NCI-H2196 (cell line): Measurements from ENCODE around the gene GUK1.

Source experiments
- DNase-seq: peaks from one replicate; lab custom pipeline; 2025; ENCODE audit not compliant: unreplicated experiment; lab: John Stamatoyannopoulos, UW

GUK1 gene

GRCh38 chr1:228125185-228125584 is 14.9 kb upstream of the GUK1 start:
- no peak for DNase-seq

GRCh38 chr1:228131766-228132165 is 8.3 kb upstream of the GUK1 start:
- no peak for DNase-seq

DNA sequence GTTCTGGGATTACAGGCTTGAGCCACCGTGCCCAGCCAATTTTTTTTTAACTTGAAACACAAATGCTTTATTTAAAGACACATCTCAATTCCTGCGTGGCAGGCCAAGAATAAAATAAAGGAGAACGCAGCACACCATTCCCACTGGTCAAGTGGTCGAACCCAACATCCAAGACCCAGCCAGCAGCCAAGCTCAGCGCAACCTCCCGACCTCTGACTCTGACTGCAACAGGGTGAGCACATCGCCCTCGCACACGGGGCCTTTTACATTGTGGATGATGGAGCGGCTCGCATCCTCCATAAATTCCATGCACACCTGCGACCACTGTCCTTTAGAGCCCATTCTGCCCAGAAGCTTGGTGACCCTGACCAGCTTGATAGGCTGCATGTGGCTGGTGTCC is 5.5 kb upstream of the GUK1 start:
- DNase-seq: no peak

- DNase-seq: no peak
Measured at GRCh38 chr1:228136901-228137300, 3.2 kb upstream of the GUK1 start.

GRCh38 chr1:228139406-228139930 is 611 bp upstream of the GUK1 start:
- no peak for DNase-seq

DNA sequence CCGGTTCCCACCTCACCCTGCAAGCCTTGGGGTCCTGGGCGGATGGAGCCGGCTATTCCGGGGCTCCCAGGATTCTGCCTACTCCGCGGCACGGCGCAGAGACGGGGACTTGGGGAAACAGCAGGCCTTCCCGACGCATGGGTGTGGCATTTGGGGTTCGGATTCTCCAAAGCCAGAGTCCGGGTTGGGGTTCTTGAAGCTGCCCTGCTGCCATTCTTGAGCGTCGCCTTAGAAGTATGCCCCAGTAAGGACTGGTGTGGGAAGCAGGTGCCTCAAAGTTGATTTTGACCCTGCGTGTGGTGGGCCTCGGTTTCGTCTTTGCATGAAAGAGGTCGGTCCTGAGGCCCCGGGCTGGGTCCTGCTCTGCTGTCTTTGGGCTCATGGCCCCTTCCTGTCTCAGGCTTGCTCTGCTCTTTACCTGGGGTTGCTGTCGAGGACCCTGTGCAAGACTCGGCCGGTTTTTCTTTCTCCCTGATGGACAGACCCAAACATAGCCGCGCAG is 696 bp downstream of the GUK1 start:
- no peak for DNase-seq

DNA sequence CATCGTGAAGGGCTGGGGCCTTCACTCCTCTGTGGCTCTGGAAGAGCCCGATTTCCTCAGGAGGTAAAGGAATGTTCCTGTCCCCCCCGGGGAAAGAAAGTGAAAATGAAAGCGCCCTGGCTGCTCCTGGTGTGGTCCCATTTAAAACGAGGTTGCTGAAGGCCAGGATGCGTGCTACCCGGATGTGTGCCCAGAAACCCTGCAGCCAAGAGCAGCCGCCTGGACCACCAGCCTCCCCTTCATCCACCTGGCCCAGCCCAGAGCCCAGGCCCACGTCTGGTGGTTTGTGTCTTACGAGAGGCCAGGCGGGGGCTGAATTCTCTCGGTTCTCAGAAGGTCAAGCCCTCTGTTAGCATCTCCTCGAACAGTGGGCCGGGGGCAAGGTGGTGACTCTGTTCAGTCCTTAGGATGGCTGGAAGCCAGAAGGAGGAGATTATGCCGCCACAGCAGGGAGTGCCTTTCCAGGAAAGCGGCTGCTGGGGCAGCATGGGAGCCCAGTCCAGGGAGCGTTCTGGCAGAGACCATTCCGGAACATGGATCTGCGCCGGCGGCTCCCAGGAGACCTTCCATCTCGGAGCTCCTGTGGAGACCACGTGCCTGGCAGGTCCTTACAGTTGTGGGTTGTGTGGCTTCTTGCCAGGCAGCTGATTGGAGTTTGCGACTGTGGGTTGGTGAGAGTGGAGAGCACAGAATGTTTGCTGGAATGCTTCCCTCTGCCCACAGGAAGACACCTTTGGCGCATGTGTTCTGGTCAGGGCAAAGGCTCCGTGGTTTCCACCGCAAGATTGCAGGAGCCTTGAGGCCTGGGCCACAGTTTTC is 1.4 kb downstream of the GUK1 start:
- no peak for DNase-seq

DNA sequence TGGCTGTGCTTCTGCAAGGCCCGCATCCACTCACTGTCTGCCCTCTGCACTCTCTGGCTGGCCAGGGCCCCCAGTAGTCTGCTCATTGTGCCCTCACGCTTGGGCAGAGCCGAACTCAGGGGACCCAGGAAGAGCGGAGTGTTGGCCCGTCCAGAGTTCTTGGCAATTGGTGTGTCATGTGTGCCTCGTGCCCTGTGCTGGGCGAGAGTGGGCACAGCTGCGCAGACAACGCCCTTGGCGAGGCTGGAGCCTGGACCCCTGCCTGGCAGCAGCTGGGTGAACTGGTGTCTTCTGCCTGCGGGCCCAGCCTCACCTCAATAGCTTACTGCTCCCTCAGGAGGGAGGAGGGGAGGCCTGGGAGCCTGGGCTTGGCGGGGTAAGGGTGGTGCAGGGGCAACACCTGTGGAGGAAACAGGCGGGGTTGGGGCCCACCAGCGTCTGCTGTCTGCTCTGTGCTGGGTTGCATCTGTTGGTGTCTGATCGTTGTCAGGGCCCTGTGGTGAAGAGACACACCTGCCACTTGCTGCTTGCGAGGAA is 2.1 kb downstream of the GUK1 start:
- DNase-seq: no peak

- DNase-seq: no peak
Measured at GRCh38 chr1:228142701-228143136, 2.6 kb downstream of the GUK1 start.

DNA sequence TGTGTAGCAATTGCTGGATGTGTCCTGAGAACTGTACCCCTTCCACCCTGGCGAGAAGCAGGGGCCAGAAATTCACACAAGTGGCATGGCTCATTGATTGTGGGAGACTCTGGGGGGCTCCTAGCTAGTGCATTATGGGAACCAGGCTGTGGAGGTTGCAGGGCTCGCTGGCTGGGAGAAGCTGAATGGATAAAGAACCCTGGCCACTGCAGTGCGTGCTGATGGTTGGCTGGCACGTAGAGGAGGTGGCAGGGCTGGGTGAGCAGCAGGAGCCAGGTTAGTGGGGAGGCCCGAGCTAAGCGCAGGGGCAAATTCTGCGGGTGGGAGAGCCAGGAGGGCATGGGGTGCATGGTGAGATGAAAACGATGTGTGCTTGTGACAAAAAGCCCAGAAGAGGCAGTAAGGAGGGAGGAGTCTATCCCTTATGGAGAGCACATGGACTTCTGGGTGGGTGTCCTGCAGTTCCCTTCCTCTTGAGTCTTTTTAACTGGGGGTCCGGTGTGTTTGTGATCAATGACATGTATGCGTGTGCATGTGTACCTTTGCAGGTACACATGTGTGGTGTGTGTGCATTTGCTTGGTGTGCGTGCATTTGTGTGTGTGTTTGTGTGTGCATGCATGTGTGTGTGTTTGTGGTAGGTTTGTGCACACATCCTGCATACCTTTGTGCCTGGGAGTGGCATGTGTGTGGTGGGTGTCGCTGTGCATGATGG is 3.6 kb downstream of the GUK1 start:
- DNase-seq: no peak

DNA sequence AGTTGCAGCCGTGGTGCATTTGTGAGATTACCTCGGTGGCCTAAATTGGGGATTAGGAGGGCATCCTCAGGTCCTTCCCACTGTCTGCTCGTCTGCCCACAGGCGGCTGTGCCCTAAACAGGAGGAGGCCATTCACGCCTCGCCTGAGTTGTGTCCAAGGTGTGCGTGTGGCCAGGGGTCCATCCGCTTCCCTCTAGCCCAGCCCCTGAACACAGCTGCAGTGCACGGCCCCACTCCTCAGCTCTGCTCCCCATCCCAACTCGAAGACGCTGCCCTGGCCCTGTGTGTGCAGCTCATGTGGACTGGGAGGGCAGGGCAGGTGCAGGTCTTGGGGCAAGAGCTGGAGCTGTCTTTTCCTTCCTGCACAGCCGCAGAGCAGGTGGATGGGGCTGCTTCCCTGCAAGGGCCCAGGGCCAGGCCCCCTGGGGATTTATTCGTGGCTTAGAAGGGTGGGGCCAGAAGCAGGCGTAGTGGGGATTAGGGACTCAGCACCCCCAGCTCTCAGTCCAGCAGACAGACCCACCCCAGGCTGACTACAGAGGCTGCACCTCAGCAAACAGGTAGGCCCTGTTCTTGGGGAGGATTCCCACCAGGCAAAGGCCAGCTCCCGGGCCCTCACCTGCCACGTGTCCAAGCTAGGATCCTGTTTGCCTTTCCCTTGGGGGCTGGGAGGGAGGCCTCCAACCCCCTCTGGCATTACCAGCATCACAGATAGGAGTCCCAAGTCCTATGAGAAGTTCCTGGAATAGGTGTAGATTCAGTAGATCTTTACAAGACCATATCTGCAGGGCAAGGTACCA is 4.3 kb downstream of the GUK1 start:
- DNase-seq: no peak

DNA sequence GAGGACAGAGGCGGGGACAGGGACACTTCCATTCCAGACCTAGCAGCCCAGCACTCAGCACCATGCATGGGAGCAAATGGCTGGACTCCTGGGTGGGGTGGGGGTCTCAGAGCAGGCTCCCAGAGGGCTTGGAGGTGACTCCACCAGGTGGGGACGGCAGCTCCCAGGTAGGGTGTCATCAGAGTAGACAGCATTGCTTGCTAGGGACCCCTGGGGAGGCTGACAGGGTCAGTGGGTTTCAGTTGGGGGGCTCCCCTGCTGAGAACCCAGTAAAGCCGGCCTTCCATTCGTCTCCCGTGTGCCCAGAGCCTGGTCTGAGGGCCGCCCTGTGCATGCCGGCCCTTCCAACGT is 4.9 kb downstream of the GUK1 start:
- no peak for DNase-seq

DNA sequence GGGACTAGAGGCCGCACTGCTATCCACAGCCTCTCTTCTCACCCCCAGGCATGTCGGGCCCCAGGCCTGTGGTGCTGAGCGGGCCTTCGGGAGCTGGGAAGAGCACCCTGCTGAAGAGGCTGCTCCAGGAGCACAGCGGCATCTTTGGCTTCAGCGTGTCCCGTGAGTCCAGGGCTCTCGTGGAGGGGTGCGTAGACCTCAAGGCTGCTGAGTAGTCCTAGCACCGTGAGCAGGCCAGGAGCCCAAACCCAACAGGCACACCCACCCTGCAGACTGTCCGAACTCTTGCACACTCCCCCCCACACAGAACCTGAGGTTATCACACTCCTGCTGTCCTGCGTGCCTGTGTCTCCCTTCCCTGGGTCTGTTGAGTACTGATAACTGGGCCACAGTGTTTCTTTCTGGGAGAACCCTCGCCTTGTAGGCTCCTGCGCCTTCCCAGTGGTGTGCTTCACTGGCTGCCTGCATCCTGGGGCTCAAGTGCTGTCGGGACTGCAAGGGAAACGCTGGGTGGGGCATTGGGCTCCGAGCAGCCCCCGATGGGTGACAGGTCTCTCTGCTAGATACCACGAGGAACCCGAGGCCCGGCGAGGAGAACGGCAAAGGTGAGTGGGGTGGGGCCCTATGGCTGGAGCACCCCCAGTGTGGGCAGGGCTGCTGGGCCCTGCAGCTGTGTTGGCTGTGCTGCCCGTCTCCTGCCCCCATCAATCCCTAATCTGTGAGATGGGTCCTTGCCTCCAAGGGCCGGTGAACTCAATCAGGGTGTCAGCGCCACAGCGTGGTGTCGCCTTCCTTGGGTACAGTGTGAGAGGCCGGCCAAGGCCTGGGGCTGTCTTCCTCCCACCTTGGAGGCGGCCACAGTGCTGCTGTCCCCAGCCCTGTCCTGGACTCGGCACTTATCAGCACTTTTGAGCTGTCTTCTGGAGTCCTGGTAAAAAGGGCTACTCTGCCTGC is 5.7 kb downstream of the GUK1 start:
- DNase-seq: no peak

DNA sequence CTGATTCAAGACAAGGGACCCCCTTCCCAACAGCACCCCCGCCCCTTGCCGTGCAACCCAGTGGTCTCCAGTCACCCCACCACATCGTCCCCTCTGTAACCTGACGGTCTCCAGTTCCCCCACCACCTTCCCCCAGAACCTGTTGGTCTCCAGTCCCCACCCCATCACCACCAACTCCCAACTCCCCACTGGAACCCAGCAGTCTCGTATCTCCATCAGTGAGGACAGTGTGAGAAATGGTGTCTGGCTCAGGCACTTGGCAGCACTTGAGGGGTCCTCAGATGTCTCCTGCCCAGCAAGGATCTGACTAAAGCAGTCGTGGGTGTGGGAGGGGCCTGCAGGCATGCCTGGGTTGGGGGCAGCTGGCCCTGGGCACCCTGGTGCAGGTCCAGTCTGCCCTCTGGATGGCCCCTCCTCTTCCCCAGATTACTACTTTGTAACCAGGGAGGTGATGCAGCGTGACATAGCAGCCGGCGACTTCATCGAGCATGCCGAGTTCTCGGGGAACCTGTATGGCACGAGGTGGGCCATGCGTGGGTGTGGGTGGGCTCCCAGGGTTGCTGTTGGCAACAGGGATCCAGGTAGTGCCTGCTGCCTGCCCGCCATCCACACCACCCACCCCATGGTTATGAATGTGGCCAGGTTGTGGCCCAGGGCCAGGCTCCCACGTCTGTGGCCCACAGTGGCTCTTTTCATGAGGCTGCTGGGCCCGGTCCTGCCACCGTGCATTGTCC is 6.5 kb downstream of the GUK1 start:
- DNase-seq: no peak

DNA sequence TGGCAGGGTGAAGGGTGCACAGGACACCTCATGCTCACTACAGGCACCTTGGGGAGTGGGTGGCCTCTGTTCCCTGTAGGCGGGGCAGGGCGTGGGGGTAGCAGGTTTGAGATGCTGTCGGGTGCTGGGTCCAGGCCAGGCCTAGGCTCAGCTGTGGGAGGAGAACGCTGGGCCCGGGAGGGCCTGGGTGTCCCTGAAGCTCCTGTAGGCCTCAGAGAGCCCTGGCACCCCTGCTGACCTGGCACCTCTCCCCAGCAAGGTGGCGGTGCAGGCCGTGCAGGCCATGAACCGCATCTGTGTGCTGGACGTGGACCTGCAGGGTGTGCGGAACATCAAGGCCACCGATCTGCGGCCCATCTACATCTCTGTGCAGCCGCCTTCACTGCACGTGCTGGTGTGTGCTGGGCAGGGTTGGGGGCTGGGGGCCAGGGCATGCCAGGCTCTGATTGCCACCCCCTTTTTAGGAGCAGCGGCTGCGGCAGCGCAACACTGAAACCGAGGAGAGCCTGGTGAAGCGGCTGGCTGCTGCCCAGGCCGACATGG is 7.1 kb downstream of the GUK1 start:
- DNase-seq: no peak

- DNase-seq: no peak
Measured at GRCh38 chr1:228147768-228148167, 7.7 kb downstream of the GUK1 start.

DNA sequence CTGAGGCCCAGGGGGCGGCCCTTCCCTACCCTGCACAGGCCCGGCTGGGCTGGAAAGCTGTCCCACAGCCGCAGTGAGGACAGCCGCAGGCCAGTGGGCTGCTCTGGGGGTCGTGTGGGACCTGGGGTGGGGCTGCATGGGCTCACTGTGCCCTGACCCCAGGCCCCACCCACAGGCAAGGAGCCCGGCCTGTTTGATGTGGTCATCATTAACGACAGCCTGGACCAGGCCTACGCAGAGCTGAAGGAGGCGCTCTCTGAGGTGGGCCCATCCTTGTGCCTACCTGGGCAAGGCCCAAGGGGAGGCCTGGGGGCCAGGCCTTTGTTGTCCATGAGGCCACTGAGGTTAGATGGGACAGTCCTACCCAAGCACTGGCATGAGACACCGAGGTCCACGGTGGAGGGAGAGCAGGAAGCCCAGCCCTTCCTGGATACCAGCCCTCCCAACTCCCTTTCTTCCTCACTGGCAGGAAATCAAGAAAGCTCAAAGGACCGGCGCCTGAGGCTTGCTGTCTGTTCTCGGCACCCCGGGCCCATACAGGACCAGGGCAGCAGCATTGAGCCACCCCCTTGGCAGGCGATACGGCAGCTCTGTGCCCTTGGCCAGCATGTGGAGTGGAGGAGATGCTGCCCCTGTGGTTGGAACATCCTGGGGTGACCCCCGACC is 8.2 kb downstream of the GUK1 start:
- no peak for DNase-seq

- no peak for DNase-seq
Measured at GRCh38 chr1:228148935-228149405, 8.9 kb downstream of the GUK1 start.
